ENCODE results near the gene TCHHL1. TPM values are rescaled to one million over a fixed set of nuclear protein-coding genes. Genes with fewer than 3 reads are reported as not detected.
A peak's percentile ranks its signal among the peaks of the same experiment; 100 is the strongest.

The TCHHL1 gene
- total RNA-seq, 1 experiment from 2014 or later = not detected

DNA sequence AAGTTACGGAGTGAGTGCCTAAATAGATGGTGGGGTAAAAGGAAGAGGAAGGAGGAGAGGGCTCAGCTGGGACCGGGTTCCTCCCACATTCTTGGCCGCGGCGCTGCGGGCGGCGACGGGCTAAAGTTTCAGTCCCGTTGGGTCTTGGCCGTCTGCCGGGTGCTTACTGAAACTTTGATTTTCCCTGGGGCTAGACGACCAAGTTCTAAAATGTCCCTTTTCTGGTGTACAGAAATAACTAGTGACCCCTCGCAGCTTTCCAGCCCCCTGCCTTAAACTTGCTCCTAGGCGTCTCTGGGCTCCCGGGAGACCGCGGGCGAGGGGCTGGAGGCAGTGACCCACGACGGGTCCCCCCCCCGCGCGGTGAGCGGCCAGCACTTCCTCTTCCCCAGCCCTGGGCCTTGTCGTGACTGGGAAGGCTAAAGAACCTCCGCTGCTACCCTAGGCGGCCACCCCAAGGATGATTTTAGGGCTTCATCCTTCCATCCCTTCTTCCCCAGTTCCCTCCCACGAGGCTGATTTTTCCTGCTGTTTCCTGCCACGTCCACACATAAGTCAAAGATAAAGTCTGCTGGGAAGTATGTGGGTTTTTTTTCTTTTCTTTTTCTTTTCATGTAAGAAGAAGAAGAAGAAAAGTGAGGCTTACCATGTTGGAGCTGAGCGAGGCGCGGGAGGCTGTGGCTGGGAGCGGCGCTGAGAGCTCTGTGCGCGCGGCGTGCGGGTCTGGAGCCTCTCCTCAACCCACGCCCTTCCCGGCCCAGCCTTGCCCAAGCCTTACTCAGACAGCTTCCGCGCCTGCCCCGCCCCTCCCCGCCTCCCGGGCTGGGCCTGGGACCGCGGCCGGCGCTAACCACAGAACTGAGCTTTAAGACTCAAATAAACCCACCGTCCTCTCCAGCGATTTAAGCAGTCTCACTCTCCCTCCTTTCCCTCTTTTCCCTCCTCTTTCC is 52.3 kb downstream of the TCHHL1 start, which contains the start of gene S100A11:
Gene S100A11 (minus strand): TSS at position 738 of the 950 bp plus-strand sequence. CDS start 89 bp downstream, at position 649.
- POLR2A ChIA-PET = interaction anchor here (0.9 to 2.1 kb wide), 7 partner anchors 8 to 356 kb away, joined by 3 to 35 read pairs (median 4); no protein-coding TSS in a partner anchor
- H3K4me1 ChIP-seq (ENCODE audit: control insufficient read depth in 1 of 2, insufficient read depth in 2 of 2, low read length in 2 of 2) = peaks cover 19 to 28% of the 10 kb centered on the region in 2 experiments

More for the DNA sequence above, 52.3 kb downstream of the TCHHL1 start, which contains the start of gene S100A11:
- peak within 1 kb of the TSS; percentile 86 for H3K9ac ChIP-seq (ENCODE audit: low read length)
- ATAC-seq = peak; percentile 91
- TF ChIP-seq CBX3 (IDR thresholded peaks at IDR 0.05; ENCODE audit: low read depth) = no peak
- no peak for TF ChIP-seq RAD21 (IDR thresholded peaks at IDR 0.05; ENCODE audit: low read depth)
- TF ChIP-seq ELF1 (IDR thresholded peaks at IDR 0.05; ENCODE audit: borderline replicate concordance, low read depth) = no peak
- peak; percentile 42; the same call in 1 of the 2 replicates for TF ChIP-seq ZFX (IDR thresholded peaks at IDR 0.05)
- TF ChIP-seq, protein P1, sequence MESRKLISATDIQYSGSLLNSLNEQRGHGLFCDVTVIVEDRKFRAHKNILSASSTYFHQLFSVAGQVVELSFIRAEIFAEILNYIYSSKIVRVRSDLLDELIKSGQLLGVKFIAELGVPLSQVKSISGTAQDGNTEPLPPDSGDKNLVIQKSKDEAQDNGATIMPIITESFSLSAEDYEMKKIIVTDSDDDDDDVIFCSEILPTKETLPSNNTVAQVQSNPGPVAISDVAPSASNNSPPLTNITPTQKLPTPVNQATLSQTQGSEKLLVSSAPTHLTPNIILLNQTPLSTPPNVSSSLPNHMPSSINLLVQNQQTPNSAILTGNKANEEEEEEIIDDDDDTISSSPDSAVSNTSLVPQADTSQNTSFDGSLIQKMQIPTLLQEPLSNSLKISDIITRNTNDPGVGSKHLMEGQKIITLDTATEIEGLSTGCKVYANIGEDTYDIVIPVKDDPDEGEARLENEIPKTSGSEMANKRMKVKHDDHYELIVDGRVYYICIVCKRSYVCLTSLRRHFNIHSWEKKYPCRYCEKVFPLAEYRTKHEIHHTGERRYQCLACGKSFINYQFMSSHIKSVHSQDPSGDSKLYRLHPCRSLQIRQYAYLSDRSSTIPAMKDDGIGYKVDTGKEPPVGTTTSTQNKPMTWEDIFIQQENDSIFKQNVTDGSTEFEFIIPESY (IDR thresholded peaks at IDR 0.05; ENCODE audit: extremely low read depth, insufficient replicate concordance, low read length) = peak; percentile 16
- no peak for TF ChIP-seq ZNF274 (IDR thresholded peaks at IDR 0.05; ENCODE audit: low read depth, low read length)
- peak; percentile 62 for TF ChIP-seq MAX (IDR thresholded peaks at IDR 0.05)
- no peak; the same call in 1 of the 2 replicates for TF ChIP-seq JUND (IDR thresholded peaks at IDR 0.05)
- no peak for TF ChIP-seq EZH2 (IDR thresholded peaks at IDR 0.05)
- TF ChIP-seq CEBPB (IDR thresholded peaks at IDR 0.05; ENCODE audit: low read depth) = no peak
- no peak for TF ChIP-seq CTCF (IDR thresholded peaks at IDR 0.05 in 2 of 3, conservative IDR thresholded peaks at IDR 0.05 in 1 of 3; ENCODE audit: borderline replicate concordance in 1 of 3, insufficient read depth in 1 of 3, low read depth in 2 of 3, low read length in 2 of 3)
- TF ChIP-seq, protein P2, sequence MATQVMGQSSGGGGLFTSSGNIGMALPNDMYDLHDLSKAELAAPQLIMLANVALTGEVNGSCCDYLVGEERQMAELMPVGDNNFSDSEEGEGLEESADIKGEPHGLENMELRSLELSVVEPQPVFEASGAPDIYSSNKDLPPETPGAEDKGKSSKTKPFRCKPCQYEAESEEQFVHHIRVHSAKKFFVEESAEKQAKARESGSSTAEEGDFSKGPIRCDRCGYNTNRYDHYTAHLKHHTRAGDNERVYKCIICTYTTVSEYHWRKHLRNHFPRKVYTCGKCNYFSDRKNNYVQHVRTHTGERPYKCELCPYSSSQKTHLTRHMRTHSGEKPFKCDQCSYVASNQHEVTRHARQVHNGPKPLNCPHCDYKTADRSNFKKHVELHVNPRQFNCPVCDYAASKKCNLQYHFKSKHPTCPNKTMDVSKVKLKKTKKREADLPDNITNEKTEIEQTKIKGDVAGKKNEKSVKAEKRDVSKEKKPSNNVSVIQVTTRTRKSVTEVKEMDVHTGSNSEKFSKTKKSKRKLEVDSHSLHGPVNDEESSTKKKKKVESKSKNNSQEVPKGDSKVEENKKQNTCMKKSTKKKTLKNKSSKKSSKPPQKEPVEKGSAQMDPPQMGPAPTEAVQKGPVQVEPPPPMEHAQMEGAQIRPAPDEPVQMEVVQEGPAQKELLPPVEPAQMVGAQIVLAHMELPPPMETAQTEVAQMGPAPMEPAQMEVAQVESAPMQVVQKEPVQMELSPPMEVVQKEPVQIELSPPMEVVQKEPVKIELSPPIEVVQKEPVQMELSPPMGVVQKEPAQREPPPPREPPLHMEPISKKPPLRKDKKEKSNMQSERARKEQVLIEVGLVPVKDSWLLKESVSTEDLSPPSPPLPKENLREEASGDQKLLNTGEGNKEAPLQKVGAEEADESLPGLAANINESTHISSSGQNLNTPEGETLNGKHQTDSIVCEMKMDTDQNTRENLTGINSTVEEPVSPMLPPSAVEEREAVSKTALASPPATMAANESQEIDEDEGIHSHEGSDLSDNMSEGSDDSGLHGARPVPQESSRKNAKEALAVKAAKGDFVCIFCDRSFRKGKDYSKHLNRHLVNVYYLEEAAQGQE (IDR thresholded peaks at IDR 0.05; ENCODE audit: low read depth) = no peak
- TF ChIP-seq TCF7L2 (IDR thresholded peaks at IDR 0.05; ENCODE audit: borderline replicate concordance, extremely low read depth, insufficient read depth, insufficient read length) = no peak
- peak; percentile 98 for TF ChIP-seq POLR2AphosphoS5 (IDR thresholded peaks at IDR 0.05; ENCODE audit: low read depth, low read length)
- TF ChIP-seq POLR2A (IDR thresholded peaks at IDR 0.05; ENCODE audit: borderline replicate concordance, extremely low read depth, insufficient read depth, insufficient read length) = peak; percentile 66
- no peak for TF ChIP-seq FOSL1 (IDR thresholded peaks at IDR 0.05; ENCODE audit: low read depth)
- TF ChIP-seq SRF (IDR thresholded peaks at IDR 0.05; ENCODE audit: low read depth) = no peak
- TF ChIP-seq EGR1 (IDR thresholded peaks at IDR 0.05; ENCODE audit: low read depth) = peak; percentile 85
- TF ChIP-seq SIN3A (IDR thresholded peaks at IDR 0.05; ENCODE audit: low read depth) = peak; percentile 67
- peak within 1 kb of the TSS; percentile 89 for H3K4me2 ChIP-seq (ENCODE audit: low read length)
- CTCF ChIA-PET = interaction anchor here (0.7 to 3.8 kb wide), 6 partner anchors 10 to 422 kb away, joined by 3 to 26 read pairs (median 6); no protein-coding TSS in a partner anchor
- peaks cover 19 to 21% of the 10 kb centered on the region in 2 experiments for H3K36me3 ChIP-seq (ENCODE audit: control insufficient read depth in 1 of 2, insufficient read depth in 2 of 2, low read length in 2 of 2)
- H2AFZ ChIP-seq (ENCODE audit: low read depth, low read length, poor library complexity, severe bottlenecking) = no peak within 1 kb of the TSS
- no peaks in the 10 kb centered on the region; the same call in 1 of the 2 replicates for H3K27me3 ChIP-seq (ENCODE audit: insufficient read depth, low read length)
- no peaks in the 10 kb centered on the region for H3K9me3 ChIP-seq (ENCODE audit: control insufficient read depth in 1 of 2, insufficient read depth in 1 of 2, low read depth in 1 of 2, low read length in 2 of 2)
- RAD21 ChIA-PET (ENCODE audit: low non-redundant PET in 1 of 2, low total read pairs in 2 of 2, uncharacterized antibody in 2 of 2, unreplicated experiment in 2 of 2) = no interaction called here
- intact Hi-C loops (cut with micrococcal nuclease) = loop anchor here (1.0 kb wide), 1 partner anchor 12 kb away; no protein-coding TSS in a partner anchor
- H3K27ac ChIP-seq (ENCODE audit: low read depth, low read length) = peak within 1 kb of the TSS; percentile 79
- BruUV-seq (replicated peaks) = TSS peak; percentile 71
- H4K20me1 ChIP-seq (ENCODE audit: insufficient read depth) = no peaks in the 10 kb centered on the region
- peak within 1 kb of the TSS; percentile 64 to 70 for H3K4me3 ChIP-seq (replicated peaks in 1 of 2; ENCODE audit: low read depth in 1 of 2, low read length in 2 of 2)
- H3K9me2 ChIP-seq (ENCODE audit: insufficient read depth) = no peaks in the 10 kb centered on the region
- peak; percentile 48 for DNase-seq (ENCODE audit: low read depth, low spot score)
- peaks cover 38% of the 10 kb centered on the region for H3K79me2 ChIP-seq (ENCODE audit: insufficient read depth, low read length)

All from HCT116 (cell line).